BJ (cell line): Measurements from ENCODE around the gene HSD17B3. TPM values are rescaled to one million over a fixed set of nuclear protein-coding genes. Genes with fewer than 3 reads are reported as not detected.

ENCODE experiments used
- CTCF ChIA-PET: fragments of 350-600 bp; formaldehyde crosslinking; extraction: SDS; loops from one replicate; lab custom pipeline; 2021; ENCODE audit warnings: antibody characterized with exemption, inconsistent platforms; lab: Yijun Ruan, JAX
- POLR2A ChIA-PET: fragments of 300-600 bp; sonication (Branson Sonifier 250); formaldehyde crosslinking; extraction: SDS; loops from one replicate; lab custom pipeline; 2021; ENCODE audit warnings: antibody characterized with exemption; lab: Charles Lee
- DNase-seq: peaks from one replicate; pipeline ENCODE4 v3.0.0-alpha.2; 2011; ENCODE audit warnings: low read depth
- H3K27me3 ChIP-seq: 2 replicates; pipeline ENCODE4 v1.6.0; 2011; ENCODE audit warnings: low read length; ENCODE audit not compliant: control insufficient read depth, insufficient read depth
- H3K36me3 ChIP-seq: 2 replicates; pipeline ENCODE4 v1.5.1; 2011; ENCODE audit warnings: low read length; ENCODE audit not compliant: control insufficient read depth, insufficient read depth
- H3K4me3 ChIP-seq: 2 replicates; pipeline ENCODE4 v1.5.1; 2011; ENCODE audit warnings: low read depth, mild to moderate bottlenecking, control low read depth, low read length
- polyA plus RNA-seq: library from polyadenylated mRNA; depleted of rRNA; stranded (reverse); fragments of >200 nt; gene quantifications from 2 replicates; pipeline ENCODE4 v1.2.3, GENCODE V29; 2011
- TF ChIP-seq, protein P1 (sequence below): IDR thresholded peaks from 2 replicates; pipeline ENCODE4 v1.5.1; 2011; ENCODE audit warnings: low read depth, mild to moderate bottlenecking, control low read depth, inconsistent platforms, low read length, moderate library complexity; ENCODE audit not compliant: insufficient read depth

HSD17B3 gene
- polyA plus RNA-seq, 1 experiment = not detected

DNA sequence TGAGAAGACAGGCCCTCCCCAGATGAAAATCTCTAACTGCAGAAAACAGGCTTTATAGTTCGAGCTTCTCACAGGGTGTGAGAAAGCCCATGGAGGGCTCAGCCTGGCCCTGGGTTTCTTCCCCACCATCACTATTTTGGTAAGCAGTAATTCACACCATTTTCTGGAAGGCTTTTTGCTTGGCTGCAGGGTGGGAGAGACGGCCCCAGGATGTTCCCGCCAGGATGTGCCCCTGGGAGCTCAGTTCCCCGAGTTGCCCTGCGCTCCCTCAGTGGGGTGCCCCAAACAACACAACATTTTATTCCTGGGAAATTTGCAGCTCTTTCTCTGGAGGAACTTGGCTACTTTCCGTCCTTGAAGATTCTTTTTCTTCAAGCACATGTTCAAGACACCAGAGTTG, 100.8 kb downstream of the HSD17B3 start:
- DNase-seq = no peak
- ChIA-PET POLR2A (no interaction called here), CTCF (interaction anchor here (0.6 to 1.7 kb wide), 3 partner anchors 9 to 534 kb away, joined by 3 to 4 read pairs (median 3); no protein-coding TSS in a partner anchor)
- TF ChIP-seq, protein P1, sequence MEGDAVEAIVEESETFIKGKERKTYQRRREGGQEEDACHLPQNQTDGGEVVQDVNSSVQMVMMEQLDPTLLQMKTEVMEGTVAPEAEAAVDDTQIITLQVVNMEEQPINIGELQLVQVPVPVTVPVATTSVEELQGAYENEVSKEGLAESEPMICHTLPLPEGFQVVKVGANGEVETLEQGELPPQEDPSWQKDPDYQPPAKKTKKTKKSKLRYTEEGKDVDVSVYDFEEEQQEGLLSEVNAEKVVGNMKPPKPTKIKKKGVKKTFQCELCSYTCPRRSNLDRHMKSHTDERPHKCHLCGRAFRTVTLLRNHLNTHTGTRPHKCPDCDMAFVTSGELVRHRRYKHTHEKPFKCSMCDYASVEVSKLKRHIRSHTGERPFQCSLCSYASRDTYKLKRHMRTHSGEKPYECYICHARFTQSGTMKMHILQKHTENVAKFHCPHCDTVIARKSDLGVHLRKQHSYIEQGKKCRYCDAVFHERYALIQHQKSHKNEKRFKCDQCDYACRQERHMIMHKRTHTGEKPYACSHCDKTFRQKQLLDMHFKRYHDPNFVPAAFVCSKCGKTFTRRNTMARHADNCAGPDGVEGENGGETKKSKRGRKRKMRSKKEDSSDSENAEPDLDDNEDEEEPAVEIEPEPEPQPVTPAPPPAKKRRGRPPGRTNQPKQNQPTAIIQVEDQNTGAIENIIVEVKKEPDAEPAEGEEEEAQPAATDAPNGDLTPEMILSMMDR = no peak
- H3K27me3 ChIP-seq = peaks cover 3% of the 10 kb centered on the region
- H3K4me3 ChIP-seq = no peak overlapping the region
- H3K36me3 ChIP-seq = no peaks in the 10 kb centered on the region

DNA sequence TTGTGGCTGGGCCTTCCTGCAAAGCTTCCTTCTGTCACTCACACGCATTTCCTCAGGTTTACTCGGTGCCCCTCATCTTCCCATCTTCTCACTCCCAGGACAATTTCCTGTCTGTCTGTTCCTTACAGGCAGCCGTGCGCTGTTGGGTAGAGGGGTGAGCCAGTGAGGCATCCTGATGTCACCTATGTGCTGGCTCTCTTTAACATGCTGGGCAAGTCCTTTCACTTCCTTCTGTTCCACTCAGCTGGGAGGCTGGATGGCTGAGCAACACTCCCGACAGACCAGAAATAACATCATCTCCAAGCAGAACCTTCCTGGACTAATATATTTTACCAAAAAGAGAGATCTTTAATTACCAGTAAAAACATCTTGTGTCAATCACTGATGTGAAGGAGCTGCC, 103.0 kb downstream of the HSD17B3 start:
- CTCF ChIA-PET = no interaction called here

DNA sequence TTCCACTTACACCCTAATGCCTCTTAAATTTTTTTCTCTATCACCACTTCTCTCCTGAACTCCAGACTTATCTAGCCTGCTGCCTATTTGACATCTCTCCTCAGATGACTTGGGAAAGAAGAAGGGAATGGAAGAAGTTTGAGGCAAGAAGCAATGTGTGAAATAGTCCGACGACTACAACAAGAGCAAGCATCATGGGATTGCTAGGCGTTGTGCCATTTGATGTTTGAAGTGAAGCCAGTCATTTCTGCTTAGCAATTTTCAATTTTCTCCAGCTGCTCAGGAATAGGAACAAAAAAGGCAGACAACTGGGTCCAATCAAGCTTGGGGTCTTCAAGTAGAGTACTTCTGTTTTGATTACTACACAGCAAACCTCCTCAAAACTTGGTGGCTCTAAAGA, 106.4 kb downstream of the HSD17B3 start:
- no peak overlapping the region for H3K4me3 ChIP-seq
- no peak for DNase-seq
- POLR2A ChIA-PET = no interaction called here
- no peaks in the 10 kb centered on the region for H3K27me3 ChIP-seq
- TF ChIP-seq, protein P1 = no peak
- no peaks in the 10 kb centered on the region for H3K36me3 ChIP-seq
- CTCF ChIA-PET = no interaction called here

More for the DNA sequence above, 103.0 kb downstream of the HSD17B3 start:
- H3K27me3 ChIP-seq = no peaks in the 10 kb centered on the region; the same call in 1 of the 2 replicates
- POLR2A ChIA-PET = no interaction called here
- TF ChIP-seq, protein P1 = no peak
- no peaks in the 10 kb centered on the region for H3K36me3 ChIP-seq
- no peak for DNase-seq
- no peak overlapping the region for H3K4me3 ChIP-seq

DNA sequence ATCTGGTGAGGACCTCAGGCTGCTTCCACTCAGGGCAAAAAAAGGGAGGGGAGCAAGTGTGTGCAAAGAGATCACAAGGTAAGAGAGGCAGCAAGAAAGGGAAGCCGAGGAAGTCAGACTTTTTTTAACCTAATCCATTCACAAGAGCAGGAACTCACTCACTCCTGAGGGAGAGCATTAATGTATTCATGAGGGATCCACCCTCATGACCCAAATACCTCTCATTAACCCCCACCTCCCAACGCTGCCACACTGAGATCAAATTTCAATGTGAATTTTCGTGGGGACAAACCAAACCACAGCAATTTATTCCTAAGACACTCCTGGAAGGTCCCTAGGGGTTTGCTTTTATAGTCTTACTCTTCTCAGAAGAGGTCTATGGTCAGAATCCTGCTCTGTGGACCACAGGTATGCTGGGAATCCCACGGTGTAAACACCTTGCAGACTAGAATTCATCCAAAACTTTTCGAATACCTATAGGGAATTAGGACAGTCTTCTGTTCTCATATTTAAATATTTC, 108.7 kb downstream of the HSD17B3 start:
- Histone ChIP-seq H3K36me3 (no peaks in the 10 kb centered on the region), H3K4me3 (no peak overlapping the region), H3K27me3 (no peaks in the 10 kb centered on the region)
- no peak for DNase-seq
- POLR2A ChIA-PET = no interaction called here
- CTCF ChIA-PET = no interaction called here
- TF ChIP-seq, protein P1 = no peak

DNA sequence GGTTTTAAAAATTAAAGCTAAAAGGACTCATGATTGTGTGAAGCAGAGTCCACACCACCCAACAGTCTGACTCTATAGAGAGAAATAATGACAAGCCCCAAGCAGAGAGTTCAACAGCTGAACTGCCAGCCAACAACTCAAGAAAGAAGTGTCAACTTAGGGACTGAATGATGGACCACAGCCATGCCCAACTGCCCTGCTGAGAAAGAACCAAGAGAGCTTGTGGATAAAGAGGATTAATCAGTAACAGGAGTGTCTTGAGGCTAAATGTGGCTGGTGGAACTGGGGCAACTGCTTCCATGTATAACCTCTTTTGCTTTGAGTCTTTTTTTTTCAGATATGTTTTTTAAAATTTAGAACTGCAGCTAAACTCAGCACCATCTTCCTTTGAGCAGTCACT, 109.3 kb downstream of the HSD17B3 start:
- TF ChIP-seq, protein P1 = no peak

More for the DNA sequence above, 109.3 kb downstream of the HSD17B3 start:
- POLR2A ChIA-PET = no interaction called here
- no peak for DNase-seq
- no peaks in the 10 kb centered on the region for H3K27me3 ChIP-seq
- CTCF ChIA-PET = no interaction called here
- H3K4me3 ChIP-seq = no peak overlapping the region
- no peaks in the 10 kb centered on the region for H3K36me3 ChIP-seq
